GM21381 (cell line): ENCODE results near the gene COL8A1.

ENCODE experiments used
- ATAC-seq: cut with Tn5 transposase; IDR thresholded peaks from one replicate; pipeline ENCODE4 v1.9.1; 2021; ENCODE audit warnings: mild to moderate bottlenecking, moderate library complexity; ENCODE audit not compliant: unreplicated experiment

The COL8A1 gene

GRCh38 chr3:99753268-99753975 is 115.0 kb downstream of the COL8A1 start:
- ATAC-seq = peak; percentile 89

GRCh38 chr3:99755831-99756230 is 117.4 kb downstream of the COL8A1 start:
- ATAC-seq = no peak

GRCh38 chr3:99757966-99758365 is 119.6 kb downstream of the COL8A1 start:
- no peak for ATAC-seq

GRCh38 chr3:99758502-99759177 is 120.2 kb downstream of the COL8A1 start:
- ATAC-seq = no peak

GRCh38 chr3:99760031-99760430 is 121.6 kb downstream of the COL8A1 start:
- no peak for ATAC-seq

GRCh38 chr3:99760629-99761028 is 122.2 kb downstream of the COL8A1 start:
- no peak for ATAC-seq

GRCh38 chr3:99761415-99762165 is 123.2 kb downstream of the COL8A1 start:
- no peak for ATAC-seq

- ATAC-seq = no peak
Observed at GRCh38 chr3:99762901-99763300, 124.5 kb downstream of the COL8A1 start.

- ATAC-seq = no peak
Observed at GRCh38 chr3:99764377-99764776, 126.0 kb downstream of the COL8A1 start.

- no peak for ATAC-seq
Observed at GRCh38 chr3:99765042-99765942, 126.9 kb downstream of the COL8A1 start.

- ATAC-seq = no peak
Observed at GRCh38 chr3:99767291-99767690, 128.9 kb downstream of the COL8A1 start.

GRCh38 chr3:99768126-99768525 is 129.7 kb downstream of the COL8A1 start:
- no peak for ATAC-seq

GRCh38 chr3:99768808-99769501 is 130.6 kb downstream of the COL8A1 start:
- ATAC-seq = no peak

- no peak for ATAC-seq
Observed at GRCh38 chr3:99772171-99772570, 133.8 kb downstream of the COL8A1 start.

GRCh38 chr3:99772671-99773070 is 134.3 kb downstream of the COL8A1 start:
- no peak for ATAC-seq

- peak; percentile 95 for ATAC-seq
Observed at GRCh38 chr3:99774467-99774866, 136.1 kb downstream of the COL8A1 start.

- no peak for ATAC-seq
Observed at GRCh38 chr3:99776516-99777209, 138.3 kb downstream of the COL8A1 start.

- no peak for ATAC-seq
Observed at GRCh38 chr3:99777210-99777549, 138.8 kb downstream of the COL8A1 start.

- ATAC-seq = no peak
Observed at GRCh38 chr3:99777708-99778107, 139.3 kb downstream of the COL8A1 start.

- no peak for ATAC-seq
Observed at GRCh38 chr3:99780749-99781148, 142.4 kb downstream of the COL8A1 start.
